IgD-negative memory B cell (primary cell): Measurements from ENCODE around the gene RPEL1. TPM values are rescaled to one million over a fixed set of nuclear protein-coding genes. Genes with fewer than 3 reads are reported as not detected.

ENCODE experiments used
- H3K27ac Mint-ChIP-seq, 3 donors: one replicate each; pipeline ENCODE4 v1.8.0; 2020 to 2022; ENCODE audit warnings: mild to moderate bottlenecking in 3 of 3, mixed read lengths in 3 of 3, moderate library complexity in 1 of 3
- H3K27me3 Mint-ChIP-seq: one replicate; pipeline ENCODE4 v1.8.0; 2021; ENCODE audit warnings: mixed read lengths
- H3K36me3 Mint-ChIP-seq: one replicate; pipeline ENCODE4 v1.8.0; 2020; ENCODE audit warnings: mild to moderate bottlenecking, mixed read lengths
- H3K4me1 Mint-ChIP-seq, 3 donors: one replicate each; pipeline ENCODE4 v1.8.0; 2020 to 2022; ENCODE audit warnings: mixed read lengths in 3 of 3, mild to moderate bottlenecking in 1 of 3
- H3K4me3 Mint-ChIP-seq, 4 donors: one replicate each; pipeline ENCODE4 v1.8.0; 2020 to 2022; ENCODE audit warnings: mild to moderate bottlenecking in 4 of 4, mixed read lengths in 4 of 4, moderate library complexity in 3 of 4
- H3K9me3 Mint-ChIP-seq, 3 donors: one replicate each; pipeline ENCODE4 v1.8.0; 2020 to 2021; ENCODE audit warnings: mixed read lengths in 3 of 3, mild to moderate bottlenecking in 1 of 3
- polyA plus RNA-seq: library from polyadenylated mRNA; unstranded; fragments of 300-500 nt; fragmentation: Illumina TruSeq; gene quantifications from one replicate; pipeline ENCODE4 v1.2.3, GENCODE V29; 2021

RPEL1 gene
- polyA plus RNA-seq, 1 donor from 2014 or later, result not detected

GRCh38 chr10:103280031-103280430, 34.3 kb downstream of the RPEL1 start:
- Mint-ChIP-seq H3K27me3 (peaks cover 59% of the 10 kb centered on the region), H3K9me3 (peaks cover 0 to 7% (median 2%) of the 10 kb centered on the region in 3 donors), H3K4me3 (no peak overlapping the region), H3K27ac (no peak overlapping the region), H3K4me1 (peaks cover 0 to 6% (median 3%) of the 10 kb centered on the region in 3 donors), H3K36me3 (peaks cover 2% of the 10 kb centered on the region)

- no peak overlapping the region for H3K27ac Mint-ChIP-seq
- peaks cover 57% of the 10 kb centered on the region for H3K27me3 Mint-ChIP-seq
- peaks cover 0 to 4% (median 3%) of the 10 kb centered on the region in 3 donors for H3K4me1 Mint-ChIP-seq
- H3K4me3 Mint-ChIP-seq, result no peak overlapping the region
- H3K9me3 Mint-ChIP-seq, result peaks cover 0 to 7% (median 2%) of the 10 kb centered on the region in 3 donors
- peaks cover 2% of the 10 kb centered on the region for H3K36me3 Mint-ChIP-seq
Measured at GRCh38 chr10:103280506-103280905, 34.8 kb downstream of the RPEL1 start.

- Mint-ChIP-seq H3K27me3 (peaks cover 47% of the 10 kb centered on the region), H3K4me1 (peaks cover 0 to 3% (median 2%) of the 10 kb centered on the region in 3 donors), H3K9me3 (peaks cover 0 to 4% (median 2%) of the 10 kb centered on the region in 3 donors), H3K36me3 (peaks cover 2% of the 10 kb centered on the region), H3K27ac (no peak overlapping the region), H3K4me3 (no peak overlapping the region)
Measured at GRCh38 chr10:103281753-103282152, 36.1 kb downstream of the RPEL1 start.

GRCh38 chr10:103282961-103283360, 37.3 kb downstream of the RPEL1 start:
- H3K27ac Mint-ChIP-seq, result no peak overlapping the region
- peaks cover 0 to 3% (median 0%) of the 10 kb centered on the region in 3 donors for H3K4me1 Mint-ChIP-seq
- no peak overlapping the region for H3K4me3 Mint-ChIP-seq
- H3K36me3 Mint-ChIP-seq, result peaks cover 2% of the 10 kb centered on the region
- H3K27me3 Mint-ChIP-seq, result peaks cover 46% of the 10 kb centered on the region
- H3K9me3 Mint-ChIP-seq, result peaks cover 0 to 6% (median 2%) of the 10 kb centered on the region in 3 donors

- Mint-ChIP-seq H3K36me3 (peaks cover 2% of the 10 kb centered on the region), H3K4me1 (no peaks in the 10 kb centered on the region), H3K4me3 (no peak overlapping the region), H3K9me3 (peaks cover 0 to 6% (median 0%) of the 10 kb centered on the region in 3 donors), H3K27me3 (peaks cover 40% of the 10 kb centered on the region), H3K27ac (no peak overlapping the region)
Measured at GRCh38 chr10:103284170-103284569, 38.5 kb downstream of the RPEL1 start.

GRCh38 chr10:103287992-103288391, 42.3 kb downstream of the RPEL1 start:
- Mint-ChIP-seq H3K27ac (no peak overlapping the region), H3K4me1 (no peaks in the 10 kb centered on the region), H3K36me3 (no peaks in the 10 kb centered on the region), H3K27me3 (peaks cover 18% of the 10 kb centered on the region), H3K9me3 (peaks cover 0 to 3% (median 0%) of the 10 kb centered on the region in 3 donors), H3K4me3 (no peak overlapping the region)

- Mint-ChIP-seq H3K36me3 (no peaks in the 10 kb centered on the region), H3K27ac (no peak overlapping the region), H3K4me3 (no peak overlapping the region), H3K27me3 (peaks cover 7% of the 10 kb centered on the region), H3K9me3 (peaks cover 0 to 1% (median 0%) of the 10 kb centered on the region in 3 donors), H3K4me1 (no peaks in the 10 kb centered on the region)
Measured at GRCh38 chr10:103291588-103291987, 45.9 kb downstream of the RPEL1 start.

GRCh38 chr10:103295374-103296015, 49.8 kb downstream of the RPEL1 start:
- H3K4me1 Mint-ChIP-seq, result no peaks in the 10 kb centered on the region
- H3K27me3 Mint-ChIP-seq, result peaks cover 2% of the 10 kb centered on the region
- H3K9me3 Mint-ChIP-seq, result no peaks in the 10 kb centered on the region
- H3K27ac Mint-ChIP-seq, result no peak overlapping the region
- no peak overlapping the region for H3K4me3 Mint-ChIP-seq
- no peaks in the 10 kb centered on the region for H3K36me3 Mint-ChIP-seq

Other genes with a start within 250 kb of the RPEL1 start
- 50.1 TPM for gene NT5C2, start 52.6 kb upstream of the RPEL1 start, polyA plus RNA-seq
- gene INA, start 31.3 kb downstream of the RPEL1 start, polyA plus RNA-seq, result not detected
- 9.1 TPM for gene PCGF6, start 105.3 kb downstream of the RPEL1 start, polyA plus RNA-seq
- 2.3 TPM for gene TAF5, start 122.1 kb downstream of the RPEL1 start, polyA plus RNA-seq
- 353 TPM for gene ATP5MK, start 150.6 kb downstream of the RPEL1 start, polyA plus RNA-seq
- 13.5 TPM for gene PDCD11, start 150.7 kb downstream of the RPEL1 start, polyA plus RNA-seq
- 35.0 TPM for gene CALHM2, start 206.5 kb downstream of the RPEL1 start, polyA plus RNA-seq
- 1.4 TPM for gene CALHM1, start 213.0 kb downstream of the RPEL1 start, polyA plus RNA-seq
- gene CALHM3, start 233.4 kb downstream of the RPEL1 start, polyA plus RNA-seq, result not detected
- 0.35 TPM for gene NEURL1, start 247.8 kb downstream of the RPEL1 start, polyA plus RNA-seq